Tibial nerve (tissue), 4 donors: ENCODE measurements around the gene SPATA1. TPM values are rescaled to one million over a fixed set of nuclear protein-coding genes. Genes with fewer than 3 reads are reported as not detected.
A peak's percentile ranks its signal among the peaks of the same experiment; 100 is the strongest.

Experiments used
- DNase-seq, 2 donors: peaks; one replicate each; pipeline ENCODE4 v3.0.0-alpha.2; 2019; ENCODE audit warnings: low spot score in 2 of 2
- H3K27ac ChIP-seq, 4 donors: fragments of 200-600 bp; sonication (generic) in 3 of 4; one replicate each; pipeline ENCODE4 v1.5.1; 2017 to 2019; ENCODE audit warnings: mild to moderate bottlenecking in 1 of 4
- H3K27me3 ChIP-seq, 2 donors: fragments of 200-600 bp; sonication (generic) in 1 of 2; one replicate each; pipeline versions ENCODE4 v1.5.1 to v1.6.0; 2017 to 2019
- H3K36me3 ChIP-seq, 3 donors: fragments of 200-600 bp; sonication (generic); one replicate each; pipeline ENCODE4 v1.5.1; 2018 to 2019
- H3K4me1 ChIP-seq, 4 donors: fragments of 200-600 bp; sonication (generic) in 3 of 4; one replicate each; pipeline ENCODE4 v1.5.1; 2017 to 2019
- H3K4me3 ChIP-seq, 4 donors: fragments of 200-600 bp; sonication (generic) in 3 of 4; one replicate each; pipeline ENCODE4 v1.5.1; 2017 to 2019; ENCODE audit warnings: mild to moderate bottlenecking in 1 of 4, moderate library complexity in 1 of 4
- H3K9me3 ChIP-seq, 4 donors: fragments of 200-600 bp; sonication (generic) in 3 of 4; one replicate each; pipeline ENCODE4 v1.5.1; 2017 to 2019
- EP300 ChIP-seq, 2 donors: sonication (generic); formaldehyde crosslinking; IDR thresholded peaks; one replicate each; pipeline ENCODE4 v1.6.1; 2017; ENCODE audit warnings: antibody characterized with exemption in 2 of 2, mild to moderate bottlenecking in 1 of 2
- POLR2A ChIP-seq, 2 donors: fragments of 450-650 bp; IDR thresholded peaks; one replicate each; pipeline ENCODE4 v1.6.1; 2017; ENCODE audit warnings: antibody characterized with exemption in 2 of 2, mild to moderate bottlenecking in 2 of 2, moderate library complexity in 2 of 2
- WGBS, 2 donors: methylation state at CpG; one replicate each; pipeline ENCODE4 v1.1.5; 2018; 5-methylcytosine and 5-hydroxymethylcytosine counted together
- total RNA-seq, 4 donors: library from RNA; depleted of rRNA; stranded (reverse); fragments of >200 nt; gene quantifications; one replicate each; pipeline ENCODE4 v1.1.0, GENCODE V29; 2016
- TF ChIP-seq, protein P1 (sequence below), 5 experiments: fragments of 200-600 bp in 3 of 5; fragments of 450-650 bp in 2 of 5; sonication (generic) in 3 of 5; IDR thresholded peaks; one replicate each; pipeline ENCODE4 v1.5.1; 2016 to 2019; ENCODE audit warnings: antibody characterized with exemption in 5 of 5, mild to moderate bottlenecking in 3 of 5, moderate library complexity in 2 of 5

SPATA1 gene
- total RNA-seq, 4 donors from 2014 or later: 0.22 TPM; not detected in 3

DNA sequence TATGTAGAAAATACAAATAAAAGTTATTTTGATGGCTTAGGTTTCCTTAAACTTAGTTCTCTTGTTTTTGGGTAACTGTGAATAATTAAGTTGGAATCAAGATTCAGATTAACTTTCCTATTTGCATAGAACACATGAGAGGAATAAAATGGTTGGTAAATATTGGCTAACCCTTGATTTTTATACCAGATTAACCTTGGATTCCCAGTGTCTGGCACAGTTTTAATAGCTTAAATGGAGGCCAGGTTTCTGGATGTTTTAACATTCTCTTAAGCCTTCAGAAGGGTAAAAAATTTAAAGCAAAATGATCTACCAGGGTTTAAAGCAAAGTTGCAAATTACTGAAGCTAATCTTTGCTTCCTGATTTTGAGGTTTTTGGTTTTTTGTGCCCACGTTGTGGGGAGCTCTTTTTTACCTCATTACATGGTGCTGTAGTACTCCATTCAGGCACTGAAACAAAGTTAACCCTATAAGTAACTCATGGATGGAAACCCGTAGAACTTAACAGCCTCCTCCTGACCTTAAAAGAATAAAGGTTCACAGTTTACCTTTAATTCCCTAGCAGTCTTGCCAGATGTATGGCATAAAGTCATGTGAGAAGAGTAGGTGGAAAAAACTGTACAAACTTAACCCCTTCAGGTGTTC lies 8.4 kb upstream of the SPATA1 start:
- peaks cover 0 to 32% (median 1%) of the 10 kb centered on the region in 4 donors for H3K4me1 ChIP-seq
- no peak overlapping the region for H3K4me3 ChIP-seq
- WGBS, 2 donors: 34 to 40% methylated on average over 2 of the region's 2 CpGs
- H3K9me3 ChIP-seq: no peaks in the 10 kb centered on the region
- TF ChIP-seq POLR2A (IDR thresholded peaks at IDR 0.05) (no peak), EP300 (IDR thresholded peaks at IDR 0.05) (no peak)
- TF ChIP-seq, protein P1, sequence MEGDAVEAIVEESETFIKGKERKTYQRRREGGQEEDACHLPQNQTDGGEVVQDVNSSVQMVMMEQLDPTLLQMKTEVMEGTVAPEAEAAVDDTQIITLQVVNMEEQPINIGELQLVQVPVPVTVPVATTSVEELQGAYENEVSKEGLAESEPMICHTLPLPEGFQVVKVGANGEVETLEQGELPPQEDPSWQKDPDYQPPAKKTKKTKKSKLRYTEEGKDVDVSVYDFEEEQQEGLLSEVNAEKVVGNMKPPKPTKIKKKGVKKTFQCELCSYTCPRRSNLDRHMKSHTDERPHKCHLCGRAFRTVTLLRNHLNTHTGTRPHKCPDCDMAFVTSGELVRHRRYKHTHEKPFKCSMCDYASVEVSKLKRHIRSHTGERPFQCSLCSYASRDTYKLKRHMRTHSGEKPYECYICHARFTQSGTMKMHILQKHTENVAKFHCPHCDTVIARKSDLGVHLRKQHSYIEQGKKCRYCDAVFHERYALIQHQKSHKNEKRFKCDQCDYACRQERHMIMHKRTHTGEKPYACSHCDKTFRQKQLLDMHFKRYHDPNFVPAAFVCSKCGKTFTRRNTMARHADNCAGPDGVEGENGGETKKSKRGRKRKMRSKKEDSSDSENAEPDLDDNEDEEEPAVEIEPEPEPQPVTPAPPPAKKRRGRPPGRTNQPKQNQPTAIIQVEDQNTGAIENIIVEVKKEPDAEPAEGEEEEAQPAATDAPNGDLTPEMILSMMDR (IDR thresholded peaks at IDR 0.05): no peak
- H3K27ac ChIP-seq: no peak overlapping the region
- DNase-seq: no peak
- no peaks in the 10 kb centered on the region for H3K27me3 ChIP-seq
- peaks cover 7 to 57% (median 7%) of the 10 kb centered on the region in 3 donors for H3K36me3 ChIP-seq

DNA sequence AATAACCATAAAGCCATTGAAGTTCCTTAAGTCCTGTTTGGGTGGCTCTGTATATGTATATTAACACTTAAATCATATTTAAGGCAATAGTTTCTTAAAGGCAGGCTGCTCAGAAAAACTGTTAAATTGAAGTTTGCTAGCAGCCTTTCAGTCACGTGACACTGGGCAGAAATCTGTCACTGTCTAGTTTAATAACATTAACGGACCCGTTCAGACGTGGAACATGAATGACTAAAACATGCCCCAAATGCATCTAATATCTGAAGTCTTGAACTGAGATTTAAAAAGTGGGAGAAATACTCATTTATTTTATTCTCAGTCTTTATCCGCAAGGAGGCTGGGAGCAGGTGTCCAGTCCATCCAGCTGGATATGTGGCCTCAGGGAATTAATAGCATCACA lies 3.3 kb upstream of the SPATA1 start:
- no peak overlapping the region for H3K27ac ChIP-seq
- peaks cover 0 to 61% (median 19%) of the 10 kb centered on the region in 4 donors for H3K4me1 ChIP-seq
- H3K27me3 ChIP-seq: no peaks in the 10 kb centered on the region
- H3K36me3 ChIP-seq: peaks cover 0 to 27% (median 2%) of the 10 kb centered on the region in 3 donors
- H3K9me3 ChIP-seq: no peaks in the 10 kb centered on the region
- H3K4me3 ChIP-seq: no peak overlapping the region
- TF ChIP-seq EP300 (IDR thresholded peaks at IDR 0.05) (no peak), POLR2A (IDR thresholded peaks at IDR 0.05) (no peak)
- TF ChIP-seq, protein P1 (IDR thresholded peaks at IDR 0.05): no peak
- DNase-seq: no peak
- 51 to 59% methylated on average over 5 of the region's 5 CpGs for WGBS, 2 donors

DNA sequence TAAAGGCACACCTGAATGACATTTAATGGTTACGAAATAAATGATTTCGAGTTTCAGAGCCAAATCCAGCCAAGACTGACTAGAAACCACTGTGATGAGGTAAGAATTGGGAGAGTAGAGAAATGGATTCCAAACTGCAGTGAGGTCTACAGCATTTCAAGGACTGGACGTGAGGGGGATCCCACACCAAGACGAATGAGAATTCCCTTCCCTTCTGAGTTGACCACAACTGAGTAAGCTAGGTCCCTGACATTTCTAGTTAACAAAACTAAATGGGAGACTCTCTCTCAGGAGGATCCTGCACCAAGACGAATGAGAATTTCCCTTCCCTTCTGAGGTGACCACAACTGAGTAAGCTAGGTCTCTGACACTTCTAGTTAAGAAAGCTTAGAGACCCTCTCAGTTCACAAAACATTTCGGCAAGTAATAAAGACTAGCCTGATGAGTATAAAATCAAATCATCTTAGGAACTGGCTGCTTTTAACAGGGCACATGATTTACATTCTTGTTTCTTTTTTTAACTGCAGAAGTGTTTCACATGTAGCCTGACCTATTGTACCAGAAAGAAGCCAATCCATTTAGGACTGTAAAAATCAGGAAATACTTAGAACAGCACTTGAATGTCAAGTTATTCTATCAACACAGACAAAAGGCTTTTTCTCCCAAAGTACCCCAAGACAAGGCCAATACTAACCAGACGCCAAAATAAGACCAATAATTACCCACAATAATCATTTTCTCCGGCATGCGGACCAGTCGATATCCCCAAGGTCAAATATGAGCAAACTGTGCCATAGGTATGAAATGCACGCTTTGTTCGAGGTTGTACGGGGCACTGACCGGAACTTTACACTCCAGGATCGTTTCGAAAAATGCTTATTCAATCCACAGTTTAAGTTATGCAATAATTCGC lies 1.4 kb upstream of the SPATA1 start:
- H3K4me1 ChIP-seq: peaks cover 0 to 56% (median 19%) of the 10 kb centered on the region in 4 donors
- peak overlapping the region; percentile 55 to 87 (median 80) for H3K4me3 ChIP-seq
- peaks cover 0 to 14% (median 0%) of the 10 kb centered on the region in 3 donors for H3K36me3 ChIP-seq
- H3K27me3 ChIP-seq: no peaks in the 10 kb centered on the region
- peak overlapping the region; percentile 94 to 98 (median 96) for H3K27ac ChIP-seq
- peaks cover 0 to 14% (median 2%) of the 10 kb centered on the region in 4 donors for H3K9me3 ChIP-seq
- DNase-seq: no peak
- 7% methylated on average over 17 of the region's 17 CpGs for WGBS, 2 donors
- TF ChIP-seq EP300 (IDR thresholded peaks at IDR 0.05): no peak
- TF ChIP-seq, protein P1 (IDR thresholded peaks at IDR 0.05): no peak

DNA sequence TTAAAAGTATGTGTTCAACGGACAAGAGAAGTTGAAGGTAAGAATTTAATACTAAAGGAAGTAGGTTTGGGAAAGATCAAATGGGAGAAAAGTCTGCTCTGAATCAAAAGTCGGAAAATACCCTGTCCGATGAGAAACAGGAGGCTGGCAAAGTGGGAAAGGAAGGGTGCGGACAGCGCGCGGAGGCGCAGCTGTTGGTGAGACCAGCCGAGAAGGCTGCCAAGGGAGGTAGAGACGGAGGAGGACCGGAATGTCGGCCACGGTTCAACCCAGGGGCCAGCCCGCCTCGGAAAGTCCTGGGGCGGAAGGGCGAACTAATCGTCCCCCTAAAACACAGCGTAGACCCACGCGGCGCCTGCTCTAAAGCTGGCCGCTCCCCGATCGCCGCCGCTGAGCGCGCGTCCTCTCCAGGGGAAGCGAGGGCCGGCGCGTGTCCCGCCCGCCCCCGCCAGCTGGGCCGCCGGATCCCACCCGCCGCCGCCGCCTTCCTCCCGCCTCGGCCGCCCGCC lies 639 bp upstream of the SPATA1 start:
- H3K27ac ChIP-seq: peak overlapping the region; percentile 94 to 98 (median 96)
- WGBS, 2 donors: 0% methylated on average over 38 to 43 of the region's 47 CpGs
- peak in 1 of 2 donors; percentile 46 for DNase-seq
- peak overlapping the region; percentile 55 to 87 (median 80) for H3K4me3 ChIP-seq
- no peaks in the 10 kb centered on the region for H3K27me3 ChIP-seq
- H3K9me3 ChIP-seq: peaks cover 0 to 21% (median 5%) of the 10 kb centered on the region in 4 donors
- no peak for TF ChIP-seq EP300 (IDR thresholded peaks at IDR 0.05)
- TF ChIP-seq, protein P1 (IDR thresholded peaks at IDR 0.05): peak in 1 of 5 experiments; percentile 1
- peaks cover 0 to 49% (median 19%) of the 10 kb centered on the region in 4 donors for H3K4me1 ChIP-seq
- H3K36me3 ChIP-seq: peaks cover 0 to 8% (median 0%) of the 10 kb centered on the region in 3 donors
